GM19455 (cell line): ENCODE results near the gene EPS8.
"Not testable (repeated sequence)": the region's sequence is repeated elsewhere in the genome, so short reads cannot be mapped to it uniquely, and the experiment has no call there.

Source experiments
- ATAC-seq: cut with Tn5 transposase; IDR thresholded peaks from one replicate; pipeline ENCODE4 v1.9.1; 2021; ENCODE audit not compliant: unreplicated experiment

The EPS8 gene

GRCh38 chr12:15662303-15662980, 126.7 kb downstream of the EPS8 start:
- ATAC-seq, result no peak

DNA sequence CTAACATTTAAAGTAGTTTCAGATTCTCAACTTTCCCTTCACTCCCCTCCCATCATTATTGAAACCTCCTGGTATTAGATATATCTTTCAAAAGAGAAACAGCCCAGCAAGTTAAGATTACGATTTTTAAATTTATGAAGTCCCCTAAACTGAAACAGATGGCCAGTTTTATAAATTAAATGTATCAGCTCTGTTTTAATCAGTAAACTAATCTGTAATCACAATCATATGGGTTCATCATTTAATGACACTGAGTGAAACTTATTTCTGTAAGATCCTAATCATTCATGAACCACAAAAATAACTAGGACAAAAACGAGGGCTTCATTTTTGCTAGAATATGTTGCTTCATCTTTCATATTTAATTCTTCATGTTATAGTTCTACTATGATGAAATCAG, 137.8 kb downstream of the EPS8 start:
- no peak for ATAC-seq

DNA sequence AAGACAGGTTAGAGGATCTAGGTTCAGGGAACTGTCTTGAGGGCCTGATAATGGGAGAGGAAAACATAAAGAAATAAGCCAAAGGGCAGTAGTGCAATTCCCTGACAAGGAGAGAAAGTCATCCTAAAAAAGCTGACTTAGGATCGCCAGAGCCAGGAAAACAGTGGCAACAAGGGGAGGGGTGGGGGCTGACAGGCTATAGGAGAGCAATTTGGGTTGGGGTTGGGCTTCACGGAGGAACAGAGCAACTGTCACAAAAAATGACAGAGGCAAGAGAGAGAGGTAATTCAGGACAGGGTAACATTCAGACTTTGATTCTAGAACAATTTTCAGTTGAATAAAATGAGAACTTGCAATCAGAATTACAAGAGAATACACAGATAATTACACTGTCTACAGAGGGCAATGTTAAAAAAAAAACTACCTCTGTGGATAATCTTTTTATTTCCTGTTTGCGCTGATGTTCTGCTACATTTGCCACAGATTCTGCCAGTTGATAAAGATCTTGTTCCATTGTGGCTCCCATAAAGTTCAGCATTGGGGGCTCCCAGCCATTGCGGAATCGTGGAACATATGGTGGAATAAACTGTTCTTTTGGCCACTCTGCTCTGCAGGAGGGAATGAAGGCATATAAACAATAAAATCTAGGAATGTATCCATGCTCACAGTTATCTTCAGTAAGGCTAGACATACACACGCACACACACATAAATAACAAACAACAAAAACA, 138.6 kb downstream of the EPS8 start:
- no peak for ATAC-seq

DNA sequence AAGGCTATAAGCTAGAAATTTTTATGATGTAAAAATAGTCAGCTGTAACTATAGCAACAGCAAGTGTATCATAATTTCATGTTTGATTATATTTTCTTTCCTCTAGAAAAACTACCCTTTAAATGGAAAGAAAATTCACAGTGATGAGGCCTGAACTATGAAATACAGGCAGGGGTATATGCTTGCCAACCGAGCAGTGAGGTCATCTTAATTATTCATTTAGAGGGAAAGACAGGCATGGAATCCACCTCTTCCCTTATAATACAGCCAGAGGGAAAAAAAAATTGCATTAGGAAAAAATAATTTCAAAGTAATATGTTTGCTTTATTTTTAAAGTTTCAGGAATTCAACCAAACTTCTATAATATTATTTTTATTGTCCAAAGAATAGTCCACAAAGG, 139.8 kb downstream of the EPS8 start:
- no peak for ATAC-seq

DNA sequence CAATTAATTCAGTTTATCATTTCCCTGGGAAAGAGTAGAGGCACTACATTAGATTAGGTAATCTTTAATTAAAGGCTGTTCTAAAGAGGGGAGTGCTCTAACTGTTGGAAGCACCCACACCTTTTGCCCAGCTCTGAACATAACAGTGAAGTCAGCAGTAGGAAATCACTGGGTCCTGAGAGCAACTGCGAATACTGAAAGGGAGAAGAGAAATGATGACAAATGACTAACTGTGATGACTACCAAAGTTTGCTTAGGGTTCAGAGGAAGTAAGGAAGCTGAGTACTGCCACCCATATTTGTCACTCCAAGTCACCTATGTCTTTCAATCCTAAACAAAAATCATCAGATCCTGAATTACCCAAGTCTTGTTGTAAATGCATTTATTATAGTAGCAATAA, 140.6 kb downstream of the EPS8 start:
- no peak for ATAC-seq

- no peak for ATAC-seq
These were observed 142.6 kb downstream of the EPS8 start for GRCh38 chr12:15646581-15646980.

- no peak for ATAC-seq
These were observed 144.5 kb downstream of the EPS8 start for GRCh38 chr12:15644700-15645099.

DNA sequence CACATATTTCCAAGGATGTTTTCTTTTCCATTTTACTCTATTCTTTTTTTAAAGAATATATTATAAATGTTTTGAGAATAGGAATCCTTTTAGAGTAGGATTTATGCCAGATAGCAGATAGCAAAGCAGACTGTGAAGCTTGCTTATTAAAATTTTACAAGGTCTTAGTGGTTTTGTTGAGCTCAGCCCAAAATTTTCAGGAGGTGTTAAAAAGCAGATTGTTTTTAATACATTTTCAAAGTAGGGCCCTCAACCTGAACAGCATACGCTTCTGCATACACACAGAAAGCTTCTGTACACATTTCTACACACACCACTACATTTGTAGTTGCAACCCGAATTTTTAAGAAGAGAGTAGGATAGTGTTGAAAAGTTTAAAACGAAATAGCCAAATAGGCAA, 151.0 kb downstream of the EPS8 start:
- no peak for ATAC-seq

GRCh38 chr12:15636060-15636890, 152.9 kb downstream of the EPS8 start:
- ATAC-seq, result no peak

DNA sequence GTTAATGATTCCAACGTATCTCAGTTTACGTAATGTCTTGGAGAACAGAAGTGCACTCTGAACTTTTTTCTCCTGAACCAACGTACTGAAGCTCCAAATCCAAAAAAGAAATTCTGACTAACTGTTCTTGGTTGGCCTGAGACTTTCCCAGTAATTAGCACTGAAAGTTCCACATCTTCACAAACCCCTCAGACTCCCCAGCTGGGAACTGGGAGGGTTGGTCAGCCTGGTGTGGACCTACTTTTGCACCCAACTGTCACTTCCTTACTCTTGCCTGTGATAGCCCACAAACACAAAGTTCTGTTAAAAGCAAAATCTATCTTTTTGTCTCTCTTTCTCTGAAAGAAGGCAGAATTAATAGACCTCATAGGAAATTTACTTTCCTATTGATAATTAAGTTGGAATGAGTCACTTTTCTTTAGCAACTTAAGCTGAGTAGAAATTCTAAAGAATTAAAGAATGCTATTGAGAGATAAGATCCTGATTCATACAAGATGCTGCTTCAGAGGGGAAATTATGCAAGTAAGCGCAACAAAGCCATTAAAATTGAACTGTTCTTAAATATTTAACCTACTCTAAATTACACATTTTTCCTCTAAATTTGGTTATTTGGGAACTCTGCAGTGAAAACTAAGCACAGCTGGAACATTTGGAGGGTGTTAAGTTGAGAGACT, 155.0 kb downstream of the EPS8 start:
- ATAC-seq, result no peak

DNA sequence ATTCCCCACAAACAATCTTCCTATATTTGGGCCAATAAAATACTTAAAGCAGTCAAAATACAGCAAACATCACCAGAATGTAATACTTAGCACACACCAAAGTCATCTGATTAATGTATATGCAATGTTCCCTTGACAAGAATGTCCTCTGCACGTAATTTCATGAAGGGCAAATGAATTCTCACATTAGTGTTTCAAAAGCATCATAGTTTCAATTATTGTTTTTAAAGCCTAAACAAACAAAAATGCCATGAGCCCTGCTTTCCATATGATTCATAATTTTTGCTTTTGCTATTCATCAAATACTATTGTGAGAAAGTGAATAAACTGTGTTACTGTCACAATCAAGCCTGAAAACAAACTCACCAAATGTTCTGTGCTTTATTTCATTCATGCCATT, 156.0 kb downstream of the EPS8 start:
- ATAC-seq, result no peak

DNA sequence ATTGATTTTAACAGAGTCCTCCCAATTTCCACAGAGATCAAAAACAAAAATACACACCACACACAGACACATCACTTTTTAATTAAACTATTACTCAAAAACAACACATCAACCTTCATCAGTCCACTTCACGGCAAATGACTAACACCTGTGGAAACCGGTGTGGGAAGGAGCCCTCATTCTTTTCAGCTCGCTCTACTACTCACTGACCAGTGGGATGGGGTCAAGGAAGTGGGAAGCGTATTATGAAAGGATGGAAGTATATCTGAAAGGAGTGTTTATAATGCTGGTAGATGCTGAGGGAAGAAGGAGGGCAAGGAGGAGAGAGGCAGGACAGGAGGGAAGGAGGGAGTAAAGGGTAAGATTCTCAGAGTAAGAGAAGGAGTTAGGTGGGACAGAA, 156.5 kb downstream of the EPS8 start:
- ATAC-seq, result no peak

GRCh38 chr12:15631007-15631715, 158.0 kb downstream of the EPS8 start:
- no peak for ATAC-seq

GRCh38 chr12:15629761-15630160, 159.4 kb downstream of the EPS8 start:
- no peak for ATAC-seq

- no peak for ATAC-seq
These were observed 160.1 kb downstream of the EPS8 start for GRCh38 chr12:15629108-15629507.

- ATAC-seq, result no peak
These were observed 160.9 kb downstream of the EPS8 start for GRCh38 chr12:15627995-15628945.

DNA sequence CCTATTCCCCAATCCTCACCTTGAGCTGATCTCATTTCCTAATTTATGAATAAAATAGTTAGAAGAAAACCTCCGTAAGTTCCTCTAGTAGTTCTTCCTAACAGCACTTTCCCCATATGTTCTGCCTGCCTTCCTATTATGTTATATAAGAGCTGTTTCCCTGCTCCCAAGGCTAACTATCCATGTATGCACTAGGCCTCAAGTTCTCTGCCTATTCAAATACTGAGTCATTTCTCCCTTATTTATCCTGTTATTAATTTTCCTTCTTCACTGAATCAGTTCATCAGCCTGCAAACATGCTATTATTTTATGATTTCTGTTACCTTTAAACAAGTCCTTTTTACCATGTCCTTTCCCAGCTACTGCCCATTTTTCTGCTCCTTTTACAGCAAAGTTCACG, 164.1 kb downstream of the EPS8 start:
- no peak for ATAC-seq

- no peak for ATAC-seq
These were observed 168.2 kb downstream of the EPS8 start for GRCh38 chr12:15620741-15621539.

- ATAC-seq, result not testable (repeated sequence)
These were observed 172.7 kb downstream of the EPS8 start for GRCh38 chr12:15616495-15616894.
